GM19025 (cell line): ENCODE data around the gene EXOC6B.

ENCODE experiments used
- ATAC-seq: cut with Tn5 transposase; IDR thresholded peaks from one replicate; pipeline ENCODE4 v1.9.1; 2021; ENCODE audit warnings: mild to moderate bottlenecking, low read depth, moderate library complexity; ENCODE audit not compliant: unreplicated experiment

Gene EXOC6B

GRCh38 chr2:72747344-72747743, 78.5 kb downstream of the EXOC6B start:
- ATAC-seq: no peak

DNA sequence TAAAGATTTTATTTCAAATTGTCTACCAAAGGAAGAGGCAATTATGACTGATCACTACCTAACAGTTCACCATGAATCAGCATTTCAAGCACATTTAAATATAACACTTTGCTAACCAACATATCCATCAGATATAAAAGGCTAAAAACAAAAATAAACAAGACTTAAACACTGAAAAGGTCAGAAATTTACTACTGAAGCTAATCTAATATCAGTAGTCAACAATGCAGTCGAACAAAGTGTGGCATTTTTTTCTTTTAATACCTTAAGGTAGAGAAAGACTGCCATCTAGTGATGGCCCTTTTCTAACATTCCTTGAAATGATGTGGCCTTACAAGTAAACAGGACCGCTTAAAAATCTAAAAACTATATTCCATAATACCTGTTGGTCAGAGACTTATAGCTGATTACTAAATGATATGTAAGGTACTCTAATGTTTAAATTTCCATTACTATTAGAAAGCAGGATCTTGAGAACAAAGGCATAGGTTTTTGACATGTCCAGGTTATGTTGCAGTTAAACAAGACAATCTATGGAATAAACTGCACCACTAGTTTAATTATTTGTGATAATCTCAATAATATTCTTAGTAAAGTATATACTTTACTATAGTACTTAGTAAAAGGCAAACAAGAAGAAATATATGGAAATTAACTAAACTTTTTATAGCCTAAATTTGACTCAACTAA, 80.0 kb downstream of the EXOC6B start:
- no peak for ATAC-seq

DNA sequence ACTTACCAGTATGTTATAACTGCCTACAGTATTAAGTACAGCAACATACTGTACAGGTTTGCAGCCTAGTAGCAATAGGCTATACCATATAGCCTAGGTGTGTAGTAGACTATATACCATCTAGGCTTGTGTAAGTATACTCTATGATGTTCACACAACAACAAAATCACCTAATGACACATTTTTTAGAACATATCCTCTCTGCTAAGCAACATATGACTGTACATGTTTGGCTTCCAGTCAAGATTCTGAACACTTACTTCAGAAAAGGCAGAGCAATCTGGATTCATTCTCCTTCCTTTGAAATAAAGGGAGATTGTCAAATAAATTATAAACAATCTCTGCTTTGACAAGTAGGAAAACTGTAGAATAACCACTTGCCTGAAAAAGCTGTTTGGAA, 81.8 kb downstream of the EXOC6B start:
- ATAC-seq: no peak

- no peak for ATAC-seq
These were observed 82.4 kb downstream of the EXOC6B start for GRCh38 chr2:72743481-72743880.

DNA sequence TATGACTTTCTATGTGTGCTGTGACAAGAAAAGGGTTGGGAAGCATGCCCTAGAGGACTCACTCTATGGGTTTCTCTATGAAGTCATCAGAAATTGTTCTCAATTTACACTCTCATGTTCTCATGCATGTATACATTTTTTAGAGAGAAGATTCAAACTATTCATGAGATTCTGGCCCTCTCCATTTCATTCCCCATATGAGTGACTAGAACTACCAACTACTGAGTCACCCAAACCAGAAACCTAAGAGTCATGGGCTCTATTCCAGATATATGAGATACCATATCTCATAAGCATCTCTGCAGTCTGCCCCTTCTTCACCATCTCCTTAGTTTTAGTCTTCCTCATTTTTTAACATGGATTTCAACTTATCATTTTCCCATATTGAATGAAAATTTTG, 87.7 kb downstream of the EXOC6B start:
- no peak for ATAC-seq

DNA sequence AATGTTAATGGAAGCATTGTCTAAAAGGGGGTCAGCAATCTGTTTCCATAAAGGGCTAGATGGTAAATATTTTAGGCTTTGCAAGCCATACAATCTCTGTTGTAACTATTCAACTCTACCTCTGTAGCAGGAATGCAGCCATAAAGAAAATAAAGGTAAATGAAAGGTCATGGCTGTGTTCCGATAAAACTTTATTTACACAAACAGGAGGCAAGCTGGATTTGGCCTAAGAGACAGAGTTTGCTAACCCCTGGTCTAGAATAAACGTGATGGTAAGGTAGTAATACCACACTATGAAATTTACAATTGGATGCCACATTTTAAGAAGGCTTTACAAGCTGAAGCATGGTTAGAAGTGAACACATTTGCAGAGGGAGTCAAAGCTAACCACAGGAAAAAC, 91.4 kb downstream of the EXOC6B start:
- no peak for ATAC-seq

DNA sequence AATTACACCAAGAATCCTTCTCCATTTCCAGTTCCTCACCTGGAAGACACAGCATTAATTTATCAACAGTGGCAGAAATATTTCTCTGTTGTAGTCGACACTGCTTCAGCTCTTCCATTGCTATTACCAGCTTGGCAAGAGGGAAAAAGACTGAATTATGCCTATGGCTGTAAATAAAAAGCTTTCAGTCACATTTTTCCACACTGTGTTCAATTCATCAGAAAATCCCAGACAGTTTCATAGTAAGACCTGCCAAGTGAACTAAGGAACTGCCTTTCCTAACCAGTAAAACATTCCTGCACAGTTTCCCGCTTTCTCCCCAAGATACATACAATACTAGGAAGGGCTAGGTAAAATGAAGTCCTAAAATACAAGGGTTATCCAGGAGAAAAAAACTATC, 94.7 kb downstream of the EXOC6B start:
- no peak for ATAC-seq

DNA sequence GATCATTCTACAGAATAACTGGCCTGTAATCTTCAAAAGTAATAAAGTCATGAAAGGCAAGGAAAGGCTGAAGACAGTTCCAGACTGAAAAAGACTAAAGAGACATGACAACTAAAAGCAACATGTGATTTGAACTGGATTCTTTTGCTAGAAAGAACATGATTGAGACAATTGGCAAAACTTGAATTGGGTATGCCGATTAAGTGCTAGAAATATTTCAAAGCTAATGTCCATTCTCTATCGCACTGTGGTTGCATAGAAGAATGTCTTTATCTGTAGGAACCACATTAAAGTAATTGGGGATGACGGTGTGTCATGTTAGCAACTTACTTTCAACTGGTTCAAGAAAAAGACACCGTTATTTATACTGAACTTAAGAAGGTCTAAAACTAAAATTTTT, 98.5 kb downstream of the EXOC6B start:
- ATAC-seq: no peak

DNA sequence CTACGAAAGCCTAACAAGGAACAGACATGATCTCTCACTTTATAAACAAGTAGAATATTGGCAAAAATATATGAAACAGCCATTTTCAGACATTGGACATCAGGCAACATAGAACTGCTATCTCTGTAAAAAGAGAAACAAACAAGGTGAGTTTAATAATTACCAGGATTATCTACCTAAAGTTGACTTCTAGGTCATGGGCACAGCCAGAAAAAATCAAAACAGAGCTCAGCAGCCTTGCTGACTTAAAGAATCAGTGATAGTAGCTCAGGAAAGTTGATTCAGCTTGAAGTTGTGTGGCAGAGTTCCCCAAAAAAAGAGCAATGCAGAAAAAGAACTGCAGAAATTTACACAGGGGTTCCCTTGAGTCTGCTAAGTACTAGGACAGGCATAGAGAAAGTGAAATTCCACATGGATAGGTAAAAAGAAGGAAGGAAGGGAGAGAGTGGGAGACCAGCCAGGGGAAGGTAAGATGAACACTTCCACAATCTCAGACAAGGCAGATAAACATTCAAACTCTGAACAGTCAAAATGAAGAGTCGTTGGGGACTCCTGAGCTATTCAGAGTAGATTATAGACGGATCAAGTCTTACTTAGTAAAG, 102.0 kb downstream of the EXOC6B start:
- no peak for ATAC-seq

DNA sequence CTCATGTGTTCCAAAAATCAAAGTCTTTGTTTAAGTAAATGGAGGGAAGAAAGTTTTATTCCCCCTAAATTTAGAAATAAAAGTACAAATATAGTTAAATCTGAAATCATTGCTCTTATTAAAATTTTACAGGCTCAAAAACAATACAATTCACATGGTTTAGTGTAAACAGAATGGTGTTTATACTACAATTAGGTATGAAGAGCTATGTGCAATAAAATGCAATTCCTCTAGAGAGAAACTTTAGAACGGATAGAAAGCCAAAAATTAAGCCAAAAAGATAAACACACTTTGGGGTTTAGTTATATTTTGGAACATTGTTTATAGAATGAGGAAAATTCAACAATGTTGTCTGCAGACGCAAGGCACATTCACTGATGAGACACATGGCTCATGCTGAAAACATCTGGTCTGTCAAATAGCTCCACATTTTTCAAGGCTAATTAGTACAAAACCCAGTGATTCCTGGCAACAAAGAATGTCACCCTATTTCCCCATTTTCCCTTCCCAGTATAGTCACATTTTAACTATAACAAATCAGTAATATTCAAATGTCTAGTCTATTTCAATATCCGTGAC, 103.3 kb downstream of the EXOC6B start:
- no peak for ATAC-seq

DNA sequence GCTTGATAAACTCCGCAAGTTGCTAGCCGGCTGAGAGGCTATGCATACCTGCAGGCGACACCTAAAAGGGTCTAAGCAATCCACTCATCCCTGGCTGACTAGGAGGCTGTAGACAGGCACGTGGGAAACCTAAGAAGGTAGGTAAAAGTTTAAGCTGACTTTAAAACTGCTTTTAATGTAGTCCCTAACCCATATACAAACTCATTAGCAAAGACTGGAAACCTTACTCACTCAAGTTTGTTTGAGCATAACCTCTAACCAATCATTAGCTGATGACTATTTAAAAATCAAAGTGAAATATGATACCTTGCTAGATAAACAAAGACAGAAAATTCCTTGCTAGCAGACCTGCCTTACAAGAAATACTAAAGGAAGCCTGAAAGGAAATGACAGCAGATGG, 106.4 kb downstream of the EXOC6B start:
- ATAC-seq: no peak

DNA sequence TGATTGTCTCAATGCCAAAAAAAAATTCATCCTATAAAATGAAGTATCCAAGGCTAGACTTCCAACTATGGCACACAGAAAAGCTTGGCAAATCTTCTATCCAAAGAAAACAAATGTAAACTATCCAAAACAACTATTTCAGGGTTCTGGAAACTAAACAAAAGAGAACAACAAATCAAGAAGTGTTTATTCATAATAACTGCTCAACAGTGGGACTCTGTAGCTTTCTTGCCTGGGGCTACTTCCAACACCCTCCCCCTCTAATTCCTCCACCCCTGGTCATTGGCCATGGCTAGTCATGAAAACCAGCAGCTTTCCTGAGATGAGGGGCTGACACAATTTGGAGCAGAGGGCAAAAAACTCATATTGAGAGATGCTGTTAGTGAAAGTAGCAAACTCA, 107.0 kb downstream of the EXOC6B start:
- no peak for ATAC-seq

- no peak for ATAC-seq
These were observed 109.2 kb downstream of the EXOC6B start for GRCh38 chr2:72716601-72717000.

DNA sequence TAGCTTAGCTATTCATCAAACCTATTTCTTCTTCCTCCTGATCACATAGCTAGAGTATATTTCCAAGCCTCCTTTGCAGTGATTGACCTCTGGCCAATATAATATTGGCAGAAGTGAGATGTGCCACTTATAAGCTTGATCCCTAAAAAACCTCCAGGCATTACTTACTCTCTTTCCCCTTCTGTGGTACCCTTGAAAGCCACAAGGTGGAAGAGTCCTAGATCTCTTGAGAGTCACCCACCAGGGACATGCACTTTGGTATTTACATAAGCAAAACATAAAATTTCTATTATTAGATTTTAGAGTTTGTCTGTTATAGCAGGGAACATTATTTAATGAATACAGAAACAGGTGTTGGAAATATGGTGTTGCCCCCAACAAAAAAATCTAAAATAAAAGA, 112.0 kb downstream of the EXOC6B start:
- ATAC-seq: no peak

- no peak for ATAC-seq
These were observed 112.9 kb downstream of the EXOC6B start for GRCh38 chr2:72712977-72713376.

DNA sequence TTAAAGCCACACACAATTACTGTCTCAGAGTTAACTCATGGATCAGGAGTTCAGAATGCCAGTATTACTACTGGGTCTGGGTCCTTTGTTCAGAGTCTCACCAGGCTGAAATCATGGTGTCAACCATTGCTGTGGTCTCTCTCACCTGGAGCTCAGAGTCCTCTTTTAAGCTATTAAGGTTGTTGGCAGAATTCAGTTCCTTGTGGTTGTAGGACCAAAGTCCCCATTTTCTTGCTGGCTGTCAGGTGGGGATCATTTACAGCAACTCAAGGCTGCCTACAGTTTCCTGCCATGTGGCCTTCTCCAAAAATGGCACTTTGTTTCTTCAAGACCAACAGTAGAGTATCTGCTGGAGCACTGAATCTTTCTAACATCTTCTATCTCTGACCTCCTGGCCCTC, 113.5 kb downstream of the EXOC6B start:
- ATAC-seq: no peak

DNA sequence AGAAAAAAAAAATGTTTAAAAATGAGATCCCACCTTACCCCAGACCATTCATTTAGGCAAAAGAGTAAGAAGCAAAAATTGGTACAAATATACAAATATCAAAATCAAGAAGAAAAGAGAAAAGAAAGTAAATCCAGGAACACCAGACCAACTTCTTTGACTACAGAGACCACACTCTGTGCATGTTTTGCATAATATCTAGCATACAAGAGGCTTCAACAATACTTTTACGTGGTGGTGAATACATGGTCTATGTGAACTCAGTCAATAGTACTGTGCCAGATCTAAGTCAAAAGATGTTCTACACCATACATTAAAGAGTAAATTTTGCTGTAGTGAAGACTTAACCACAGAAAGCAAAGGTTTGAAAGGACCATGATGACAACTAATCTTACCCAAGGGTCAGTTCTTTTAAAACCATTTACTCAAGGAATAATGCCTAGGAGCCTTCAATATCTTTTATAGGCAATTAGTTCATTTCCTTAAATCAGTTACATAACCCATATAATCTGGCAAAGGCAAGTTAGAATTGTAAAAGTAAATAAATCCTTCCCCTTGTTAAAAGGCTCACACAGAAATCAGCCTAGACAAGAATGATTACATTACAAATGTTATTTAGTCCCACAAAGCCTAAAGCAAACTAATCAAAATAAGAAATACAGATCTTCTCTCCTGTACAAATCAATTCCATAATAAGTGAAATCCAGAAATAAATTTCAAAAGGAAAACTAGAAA, 115.2 kb downstream of the EXOC6B start:
- ATAC-seq: no peak

DNA sequence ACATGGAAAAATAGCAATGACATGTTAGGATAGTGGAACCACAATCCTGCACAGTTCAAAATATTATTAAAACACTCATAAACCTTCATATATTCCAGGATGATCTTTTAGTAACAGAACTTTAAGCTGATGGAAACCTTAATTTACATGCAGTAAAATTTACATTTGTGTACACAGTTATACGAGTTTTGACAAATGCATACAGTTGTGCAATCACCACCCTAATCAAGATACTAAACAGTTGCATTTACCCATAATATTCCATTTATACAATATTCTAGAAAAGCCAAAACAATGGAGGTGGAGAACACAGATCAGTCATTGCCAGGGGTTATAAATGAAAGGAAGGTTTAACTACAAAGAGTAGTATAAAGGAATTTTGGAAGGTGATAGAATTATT, 117.6 kb downstream of the EXOC6B start:
- no peak for ATAC-seq

GRCh38 chr2:72698300-72698699, 127.5 kb downstream of the EXOC6B start:
- ATAC-seq: no peak

DNA sequence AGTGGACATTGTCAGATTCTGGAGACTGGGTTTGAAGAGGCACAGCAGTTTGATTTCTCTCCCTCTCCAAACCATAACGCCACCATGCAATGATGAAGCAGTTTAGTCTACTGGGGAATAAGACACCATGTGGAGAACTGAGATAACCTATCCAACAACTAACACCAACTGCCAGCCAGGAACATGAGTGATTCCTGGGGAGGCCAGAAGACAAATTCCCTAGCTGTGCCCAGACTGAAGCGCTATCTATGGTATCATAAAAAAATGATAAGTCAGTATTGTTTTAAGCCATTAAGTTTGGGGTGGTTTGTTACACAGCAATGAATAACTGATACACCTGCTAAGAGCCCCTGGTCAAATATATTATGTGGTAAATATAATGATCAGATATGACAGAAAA, 129.3 kb downstream of the EXOC6B start:
- ATAC-seq: no peak

- no peak for ATAC-seq
These were observed 130.2 kb downstream of the EXOC6B start for GRCh38 chr2:72695676-72696075.
